ENCODE data around the gene LIMD2. TPM values are rescaled to one million over a fixed set of nuclear protein-coding genes. Genes with fewer than 3 reads are reported as not detected.

LIMD2 gene
- total and polyA plus RNA-seq, 2 experiments from 2014 or later = 58.8 to 74.1 TPM

DNA sequence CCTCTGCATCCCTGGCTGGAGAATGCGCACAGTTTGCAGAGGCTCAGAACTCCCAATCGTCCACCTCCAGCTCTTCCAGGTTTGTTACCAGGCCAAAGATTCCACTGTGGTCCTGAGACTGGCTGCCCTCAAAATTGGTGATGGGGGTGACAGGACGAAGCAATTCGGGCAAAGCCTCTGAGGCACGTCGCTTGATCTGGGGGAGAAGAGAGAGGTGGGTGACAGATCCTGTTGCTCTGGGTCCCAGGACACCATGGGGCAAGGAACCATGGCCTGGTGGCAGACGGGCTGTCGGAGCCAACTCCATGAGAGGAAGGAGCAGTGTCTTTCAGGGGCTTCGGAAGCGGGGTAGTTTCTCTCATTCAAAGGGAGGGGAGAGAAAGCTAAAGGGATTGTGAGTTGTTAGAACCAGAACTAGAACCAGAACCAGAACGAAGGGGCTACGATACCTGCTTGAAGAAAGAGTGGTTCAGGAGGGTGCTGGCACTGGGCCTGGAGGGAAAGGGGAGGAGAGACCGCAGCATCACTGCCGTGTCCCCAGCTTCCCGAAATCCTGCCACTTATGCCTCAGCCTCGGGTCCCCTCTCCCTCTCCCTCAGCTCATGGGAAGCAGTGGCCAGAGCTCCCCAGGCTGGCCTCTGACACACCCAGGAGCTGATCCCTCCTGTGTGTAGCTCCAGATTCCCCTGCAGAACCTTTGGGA lies 3.8 kb upstream of the LIMD2 start:
- H3K27ac ChIP-seq = no peak overlapping the region
- TF ChIP-seq CTCF (IDR thresholded peaks at IDR 0.05; ENCODE audit: low read depth, low read length) = no peak
- no peak overlapping the region for H3K4me3 ChIP-seq
- DNase-seq (ENCODE audit: low read depth in 1 of 2, low spot score in 1 of 2) = no peak
- peaks cover 1% of the 10 kb centered on the region for H3K36me3 ChIP-seq
- no peaks in the 10 kb centered on the region for H3K9me3 ChIP-seq (ENCODE audit: low read depth)
- H3K27me3 ChIP-seq = no peaks in the 10 kb centered on the region
- H3K4me1 ChIP-seq (ENCODE audit: low read depth) = no peaks in the 10 kb centered on the region

DNA sequence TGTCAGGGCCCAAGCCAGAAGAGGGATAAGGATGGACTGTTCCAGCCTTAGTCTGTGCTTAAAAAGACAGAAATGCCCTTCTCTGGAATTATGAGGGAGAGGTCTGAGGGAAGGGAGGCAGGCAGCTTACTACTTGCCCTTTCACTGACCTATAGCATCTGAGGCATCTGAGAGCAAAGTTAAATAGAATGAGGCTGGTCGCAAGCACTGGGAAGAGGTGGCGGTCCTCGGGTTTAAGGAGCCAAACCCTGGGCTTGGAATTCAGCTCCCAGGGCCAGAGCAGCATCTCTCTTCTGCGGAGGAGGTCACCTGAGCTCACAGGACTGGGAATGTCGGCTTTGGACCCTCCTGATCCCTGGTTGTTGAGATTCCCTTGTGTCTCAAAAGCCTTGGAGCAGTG lies 3.1 kb upstream of the LIMD2 start:
- DNase-seq (ENCODE audit: low read depth in 1 of 2, low spot score in 1 of 2) = no peak
- no peak overlapping the region for H3K27ac ChIP-seq
- no peaks in the 10 kb centered on the region for H3K36me3 ChIP-seq
- no peaks in the 10 kb centered on the region for H3K9me3 ChIP-seq (ENCODE audit: low read depth)
- no peaks in the 10 kb centered on the region for H3K27me3 ChIP-seq
- TF ChIP-seq CTCF (IDR thresholded peaks at IDR 0.05; ENCODE audit: low read depth, low read length) = no peak
- no peak overlapping the region for H3K4me3 ChIP-seq
- H3K4me1 ChIP-seq (ENCODE audit: low read depth) = no peaks in the 10 kb centered on the region

DNA sequence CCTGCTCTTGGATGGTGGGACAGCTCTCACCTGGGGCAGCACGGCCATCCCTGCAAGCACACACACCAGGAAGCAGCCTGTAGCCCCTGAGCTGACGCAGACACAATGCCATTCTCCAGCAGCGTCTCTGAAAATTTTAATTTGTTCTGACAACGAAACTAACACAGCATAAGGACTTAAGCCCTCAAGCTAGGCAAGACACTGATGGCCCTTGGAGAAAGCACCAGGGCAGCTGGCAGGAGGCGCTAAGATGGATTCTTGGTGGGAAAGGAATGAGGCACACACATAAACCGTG lies 2.7 kb upstream of the LIMD2 start:
- no peak for TF ChIP-seq CTCF (IDR thresholded peaks at IDR 0.05; ENCODE audit: low read depth, low read length)
- Histone ChIP-seq H3K36me3 (no peaks in the 10 kb centered on the region), H3K9me3 (ENCODE audit: low read depth) (no peaks in the 10 kb centered on the region), H3K4me3 (no peak overlapping the region), H3K27ac (no peak overlapping the region), H3K4me1 (ENCODE audit: low read depth) (no peaks in the 10 kb centered on the region), H3K27me3 (no peaks in the 10 kb centered on the region)
- no peak for DNase-seq (ENCODE audit: low read depth in 1 of 2, low spot score in 1 of 2)

DNA sequence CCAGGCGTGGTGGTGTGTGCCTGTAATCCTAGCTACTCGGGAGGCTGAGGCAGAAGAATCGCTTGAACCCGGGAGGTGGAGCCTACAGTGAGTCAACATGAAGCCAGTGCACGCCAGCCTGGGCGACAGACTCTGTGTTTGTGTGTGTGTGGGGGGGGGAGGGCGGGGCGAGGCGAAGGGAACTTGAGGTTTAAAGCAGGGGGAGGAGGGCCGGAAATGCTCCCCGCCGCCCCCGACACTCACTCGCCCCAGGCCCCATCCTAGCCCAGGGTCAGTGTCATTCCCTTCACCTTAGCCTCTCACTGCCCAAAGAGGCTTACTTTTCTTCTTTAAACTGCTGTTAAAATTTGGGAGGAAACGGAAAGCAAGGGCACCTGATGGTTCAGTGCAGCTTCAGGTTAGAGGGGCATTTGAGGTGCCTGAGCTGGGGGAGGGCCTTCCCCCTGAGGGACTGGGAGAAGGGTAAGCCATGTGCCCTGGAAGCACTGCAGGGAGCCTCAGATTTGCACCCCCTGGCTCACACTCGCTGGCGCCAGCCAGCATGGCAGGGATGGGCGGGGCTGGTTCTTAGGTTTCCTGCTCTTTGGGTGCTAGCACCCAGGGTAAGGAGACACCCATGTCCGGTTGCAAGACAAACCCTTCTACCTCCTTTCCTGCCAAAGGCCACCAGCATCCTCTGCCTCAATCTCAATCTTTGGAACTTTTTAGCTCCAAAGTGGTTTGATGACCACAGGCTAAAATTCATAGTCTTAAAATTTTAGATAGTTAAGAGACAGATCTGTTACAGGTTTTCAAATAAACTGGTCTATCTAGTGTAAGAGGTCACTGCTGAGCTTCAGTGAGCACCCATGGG lies 2.2 kb upstream of the LIMD2 start:
- no peak for DNase-seq (ENCODE audit: low read depth in 1 of 2, low spot score in 1 of 2)

GRCh38 chr17:63701456-63701820 lies 1.5 kb upstream of the LIMD2 start:
- Histone ChIP-seq H3K27me3 (no peaks in the 10 kb centered on the region), H3K36me3 (no peaks in the 10 kb centered on the region), H3K9me3 (ENCODE audit: low read depth) (no peaks in the 10 kb centered on the region), H3K4me1 (ENCODE audit: low read depth) (no peaks in the 10 kb centered on the region), H3K27ac (no peak overlapping the region), H3K4me3 (no peak overlapping the region)
- TF ChIP-seq CTCF (IDR thresholded peaks at IDR 0.05; ENCODE audit: low read depth, low read length) = no peak
- no peak for DNase-seq (ENCODE audit: low read depth in 1 of 2, low spot score in 1 of 2)

More for the DNA sequence above, 2.2 kb upstream of the LIMD2 start:
- no peaks in the 10 kb centered on the region for H3K27me3 ChIP-seq
- no peaks in the 10 kb centered on the region for H3K36me3 ChIP-seq
- H3K4me3 ChIP-seq = no peak overlapping the region
- H3K27ac ChIP-seq = no peak overlapping the region
- H3K9me3 ChIP-seq (ENCODE audit: low read depth) = no peaks in the 10 kb centered on the region
- TF ChIP-seq CTCF (IDR thresholded peaks at IDR 0.05; ENCODE audit: low read depth, low read length) = no peak
- H3K4me1 ChIP-seq (ENCODE audit: low read depth) = no peaks in the 10 kb centered on the region

All from cardiac muscle cell (in vitro differentiated cells and primary cell).